BJ (cell line): ENCODE measurements around the gene TRIM36. TPM values are rescaled to one million over a fixed set of nuclear protein-coding genes. Genes with fewer than 3 reads are reported as not detected.

Experiments used
- CTCF ChIA-PET: fragments of 350-600 bp; formaldehyde crosslinking; extraction: SDS; loops from one replicate; lab custom pipeline; 2021; ENCODE audit warnings: antibody characterized with exemption, inconsistent platforms; lab: Yijun Ruan, JAX
- POLR2A ChIA-PET: fragments of 300-600 bp; sonication (Branson Sonifier 250); formaldehyde crosslinking; extraction: SDS; loops from one replicate; lab custom pipeline; 2021; ENCODE audit warnings: antibody characterized with exemption; lab: Charles Lee
- DNase-seq: peaks from one replicate; pipeline ENCODE4 v3.0.0-alpha.2; 2011; ENCODE audit warnings: low read depth
- H3K27me3 ChIP-seq: 2 replicates; pipeline ENCODE4 v1.6.0; 2011; ENCODE audit warnings: low read length; ENCODE audit not compliant: control insufficient read depth, insufficient read depth
- H3K36me3 ChIP-seq: 2 replicates; pipeline ENCODE4 v1.5.1; 2011; ENCODE audit warnings: low read length; ENCODE audit not compliant: control insufficient read depth, insufficient read depth
- H3K4me3 ChIP-seq: 2 replicates; pipeline ENCODE4 v1.5.1; 2011; ENCODE audit warnings: low read depth, mild to moderate bottlenecking, control low read depth, low read length
- CTCF ChIP-seq: IDR thresholded peaks from 2 replicates; pipeline ENCODE4 v1.5.1; 2011; ENCODE audit warnings: low read depth, mild to moderate bottlenecking, control low read depth, inconsistent platforms, low read length, moderate library complexity; ENCODE audit not compliant: insufficient read depth
- polyA plus RNA-seq: library from polyadenylated mRNA; depleted of rRNA; stranded (reverse); fragments of >200 nt; gene quantifications from 2 replicates; pipeline ENCODE4 v1.2.3, GENCODE V29; 2011

TRIM36 gene
- polyA plus RNA-seq, 1 experiment, result 0.15 TPM

- no peak for TF ChIP-seq CTCF
- DNase-seq, result no peak
- Histone ChIP-seq H3K36me3 (no peaks in the 10 kb centered on the region), H3K27me3 (no peaks in the 10 kb centered on the region), H3K4me3 (no peak overlapping the region)
- ChIA-PET POLR2A (no interaction called here), CTCF (no interaction called here)
These were observed 8.7 kb downstream of the TRIM36 start for GRCh38 chr5:115160975-115161475.

DNA sequence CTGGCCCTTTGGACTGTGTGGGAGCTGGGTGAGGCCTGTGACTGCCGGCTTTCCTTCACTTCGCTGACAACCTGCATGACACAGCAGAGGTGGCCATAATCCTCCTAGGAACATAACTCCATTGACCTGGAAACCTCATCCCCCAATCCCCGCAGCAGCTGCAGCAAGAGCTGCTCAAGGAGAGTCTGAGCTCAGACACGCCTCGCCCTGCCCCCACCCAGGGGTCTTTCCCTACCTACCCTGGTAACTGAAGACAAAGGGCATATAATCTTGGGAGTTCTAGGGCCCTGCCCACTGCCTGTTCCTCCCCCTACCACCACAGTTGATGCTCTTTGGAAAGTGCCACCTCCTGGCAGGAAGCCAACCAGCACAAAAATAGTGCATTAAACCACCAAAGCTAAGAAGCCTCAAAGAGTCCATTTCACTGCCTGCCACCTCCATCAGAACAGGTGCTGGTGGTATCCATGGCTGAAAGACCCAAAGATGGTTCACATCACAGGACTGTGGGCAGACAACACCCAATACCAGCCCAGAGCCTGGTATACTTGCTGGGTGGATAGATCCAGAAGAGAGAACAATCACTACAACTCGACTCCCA, 18.4 kb downstream of the TRIM36 start:
- no peak for DNase-seq
- no peak for TF ChIP-seq CTCF
- POLR2A ChIA-PET, result no interaction called here
- Histone ChIP-seq H3K4me3 (no peak overlapping the region), H3K36me3 (no peaks in the 10 kb centered on the region), H3K27me3 (no peaks in the 10 kb centered on the region)
- CTCF ChIA-PET, result no interaction called here

- Histone ChIP-seq H3K27me3 (no peaks in the 10 kb centered on the region), H3K36me3 (no peaks in the 10 kb centered on the region), H3K4me3 (no peak overlapping the region)
- ChIA-PET CTCF (no interaction called here), POLR2A (no interaction called here)
- TF ChIP-seq CTCF, result no peak
- DNase-seq, result no peak
These were observed 19.2 kb downstream of the TRIM36 start for GRCh38 chr5:115150512-115150911.

- TF ChIP-seq CTCF, result no peak
- CTCF ChIA-PET, result no interaction called here
- no peak overlapping the region for H3K4me3 ChIP-seq
- POLR2A ChIA-PET, result no interaction called here
- H3K27me3 ChIP-seq, result no peaks in the 10 kb centered on the region
- no peak for DNase-seq
- no peaks in the 10 kb centered on the region for H3K36me3 ChIP-seq
These were observed 22.7 kb downstream of the TRIM36 start for GRCh38 chr5:115147052-115147451.

DNA sequence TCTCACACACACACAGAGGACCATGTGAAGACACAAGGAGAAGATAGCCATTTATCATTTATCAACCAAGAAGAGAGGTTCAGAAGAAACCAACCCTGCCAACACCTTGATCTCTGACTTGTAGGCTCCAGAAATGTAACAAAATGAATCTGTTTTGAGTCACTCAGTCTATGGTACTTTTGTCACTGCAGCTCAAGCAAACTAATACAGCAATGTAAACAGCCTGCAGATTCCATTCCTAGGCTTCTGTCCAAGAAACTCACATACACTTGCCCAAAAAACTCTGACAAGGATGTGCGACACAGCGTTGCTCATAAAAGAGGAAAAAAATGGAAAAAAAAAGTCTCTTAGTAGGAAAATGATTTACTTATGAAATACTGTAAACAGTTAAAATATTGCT, 33.4 kb downstream of the TRIM36 start:
- Histone ChIP-seq H3K36me3 (no peaks in the 10 kb centered on the region), H3K4me3 (no peak overlapping the region), H3K27me3 (no peaks in the 10 kb centered on the region)
- no peak for DNase-seq
- no peak for TF ChIP-seq CTCF
- POLR2A ChIA-PET, result no interaction called here
- CTCF ChIA-PET, result no interaction called here
